Naive thymus-derived CD8-positive, alpha-beta T cell (primary cell): Measurements from ENCODE around the gene ATG101. TPM values are rescaled to one million over a fixed set of nuclear protein-coding genes. Genes with fewer than 3 reads are reported as not detected.

Experiments used
- ATAC-seq, 2 donors: fragments of 150-1000 bp; cut with Tn5 transposase in 1 of 2; sonication (Bioruptor Pico), chemical (Tn5 transposase) in 1 of 2; 1 replicate in 1 of 2; 2 replicates in 1 of 2; pipeline ENCODE4 v1.10.0; 2021; ENCODE audit warnings: mild to moderate bottlenecking in 2 of 2, moderate library complexity in 2 of 2
- POLR2A ChIA-PET: fragments of 350-600 bp; sonication (Branson Sonifier 250); formaldehyde crosslinking; loops from one replicate; lab custom pipeline; 2021; ENCODE audit warnings: antibody characterized with exemption; lab: Charles Lee
- DNase-seq, 10 donors: peaks; one replicate each; pipeline versions ENCODE4 v3.0.0 to v3.0.0-alpha.2; 2020 to 2022
- H3K27ac Mint-ChIP-seq, 10 donors: one replicate each; pipeline ENCODE4 v1.8.0; 2020 to 2022; ENCODE audit warnings: mild to moderate bottlenecking in 10 of 10, mixed read lengths in 10 of 10, moderate library complexity in 4 of 10, inconsistent platforms in 1 of 10
- H3K27me3 Mint-ChIP-seq, 5 donors: one replicate each; pipeline ENCODE4 v1.8.0; 2021 to 2022; ENCODE audit warnings: mixed read lengths in 5 of 5
- H3K36me3 Mint-ChIP-seq, 3 donors: one replicate each; pipeline ENCODE4 v1.8.0; 2020 to 2022; ENCODE audit warnings: mixed read lengths in 3 of 3, mild to moderate bottlenecking in 2 of 3, inconsistent platforms in 1 of 3
- H3K4me1 Mint-ChIP-seq, 4 donors: one replicate each; pipeline ENCODE4 v1.8.0; 2021 to 2022; ENCODE audit warnings: mixed read lengths in 4 of 4
- H3K4me3 Mint-ChIP-seq, 10 donors: one replicate each; pipeline ENCODE4 v1.8.0; 2020 to 2022; ENCODE audit warnings: mild to moderate bottlenecking in 10 of 10, mixed read lengths in 10 of 10, moderate library complexity in 6 of 10, inconsistent platforms in 1 of 10
- H3K9me3 Mint-ChIP-seq, 9 donors: one replicate each; pipeline ENCODE4 v1.8.0; 2020 to 2022; ENCODE audit warnings: mixed read lengths in 9 of 9, mild to moderate bottlenecking in 3 of 9, inconsistent platforms in 1 of 9, moderate library complexity in 1 of 9
- polyA plus RNA-seq, 3 donors: library from polyadenylated mRNA; unstranded; fragments of 300-500 nt; fragmentation: Illumina TruSeq; gene quantifications; one replicate each; pipeline ENCODE4 v1.2.3, GENCODE V29; 2021
- total RNA-seq, 8 experiments: library from RNA in 2 of 8; stranded (reverse) in 2 of 8; gene quantifications; one replicate each; pipeline ENCODE4 v1.2.3 and lab custom pipeline; 2021 to 2026

ATG101 gene
- total and polyA plus RNA-seq, 5 experiments from 2014 or later: 17.6 to 28.8 (median 19.4) TPM

GRCh38 chr12:52061470-52062166, 8.2 kb upstream of the ATG101 start:
- no peak for DNase-seq
- no peak for ATAC-seq
- Mint-ChIP-seq H3K4me1 (peaks cover 0 to 3% (median 0%) of the 10 kb centered on the region in 4 donors), H3K4me3 (no peak overlapping the region), H3K9me3 (no peaks in the 10 kb centered on the region), H3K27me3 (no peaks in the 10 kb centered on the region), H3K27ac (no peak overlapping the region), H3K36me3 (no peaks in the 10 kb centered on the region)
- POLR2A ChIA-PET: interaction anchor here (0.8 to 2.9 kb wide), 4 partner anchors 9 to 36 kb away, joined by 3 to 13 read pairs (median 4); partner anchors contain the start of genes ATG101 and NR4A1

GRCh38 chr12:52062167-52063081, 7.4 kb upstream of the ATG101 start:
- POLR2A ChIA-PET: no interaction called here
- no peak for DNase-seq
- Mint-ChIP-seq H3K27me3 (no peaks in the 10 kb centered on the region), H3K4me3 (no peak overlapping the region), H3K27ac (no peak overlapping the region), H3K9me3 (no peaks in the 10 kb centered on the region), H3K4me1 (peaks cover 0 to 5% (median 0%) of the 10 kb centered on the region in 4 donors), H3K36me3 (no peaks in the 10 kb centered on the region)
- ATAC-seq: no peak

- Mint-ChIP-seq H3K4me3 (no peak overlapping the region), H3K9me3 (no peaks in the 10 kb centered on the region), H3K4me1 (peaks cover 0 to 5% (median 0%) of the 10 kb centered on the region in 4 donors), H3K36me3 (no peaks in the 10 kb centered on the region), H3K27ac (peak overlapping the region in 1 of 10 donors; percentile 24), H3K27me3 (no peaks in the 10 kb centered on the region)
- DNase-seq: no peak
- ATAC-seq: no peak
- POLR2A ChIA-PET: interaction anchor here (1.1 kb wide), 1 partner anchor 16 kb away, joined by 4 read pairs; no protein-coding TSS in a partner anchor
Measured at GRCh38 chr12:52063082-52063924, 6.5 kb upstream of the ATG101 start.

- ATAC-seq (no peak), DNase-seq (no peak)
- H3K9me3 Mint-ChIP-seq: no peaks in the 10 kb centered on the region
- H3K4me3 Mint-ChIP-seq: no peak overlapping the region
- H3K27ac Mint-ChIP-seq: no peak overlapping the region
- H3K4me1 Mint-ChIP-seq: peaks cover 2 to 5% (median 3%) of the 10 kb centered on the region in 4 donors
- no peaks in the 10 kb centered on the region for H3K36me3 Mint-ChIP-seq
- H3K27me3 Mint-ChIP-seq: no peaks in the 10 kb centered on the region
- POLR2A ChIA-PET: interaction anchor here (1.1 kb wide), 1 partner anchor 17 kb away, joined by 4 read pairs; no protein-coding TSS in a partner anchor
Measured at GRCh38 chr12:52063981-52064649, 5.7 kb upstream of the ATG101 start.

- no peaks in the 10 kb centered on the region for H3K27me3 Mint-ChIP-seq
- peaks cover 0 to 2% (median 0%) of the 10 kb centered on the region in 3 donors for H3K36me3 Mint-ChIP-seq
- POLR2A ChIA-PET: interaction anchor here (0.6 to 2.1 kb wide), 2 partner anchors 41 to 1945 kb away, joined by 6 to 10 read pairs; no protein-coding TSS in a partner anchor
- DNase-seq: peak in 1 of 10 donors; percentile 36
- H3K27ac Mint-ChIP-seq: peak overlapping the region in 4 of 10 donors; percentile 5 to 46 (median 34)
- peak overlapping the region in 1 of 10 donors; percentile 38 for H3K4me3 Mint-ChIP-seq
- H3K9me3 Mint-ChIP-seq: no peaks in the 10 kb centered on the region
- peaks cover 19 to 26% (median 23%) of the 10 kb centered on the region in 4 donors for H3K4me1 Mint-ChIP-seq
- ATAC-seq: no peak
Measured at GRCh38 chr12:52066346-52067080, 3.3 kb upstream of the ATG101 start.

- Mint-ChIP-seq H3K4me1 (peaks cover 22 to 31% (median 27%) of the 10 kb centered on the region in 4 donors), H3K36me3 (peaks cover 0 to 4% (median 0%) of the 10 kb centered on the region in 3 donors), H3K27ac (peak overlapping the region in 2 of 10 donors; percentile 46 to 49), H3K4me3 (peak overlapping the region in 1 of 10 donors; percentile 38), H3K9me3 (no peaks in the 10 kb centered on the region), H3K27me3 (no peaks in the 10 kb centered on the region)
- ATAC-seq: no peak
- POLR2A ChIA-PET: interaction anchor here (0.6 to 2.1 kb wide), 3 partner anchors 41 to 1944 kb away, joined by 3 to 10 read pairs (median 6); no protein-coding TSS in a partner anchor
- peak in 1 of 10 donors; percentile 43 for DNase-seq
Measured at GRCh38 chr12:52067081-52067374, 2.8 kb upstream of the ATG101 start.

- Mint-ChIP-seq H3K27ac (peak overlapping the region; percentile 83 to 100 (median 98)), H3K4me1 (peaks cover 36 to 55% (median 54%) of the 10 kb centered on the region in 4 donors), H3K4me3 (peak overlapping the region; percentile 91 to 99 (median 96)), H3K27me3 (no peaks in the 10 kb centered on the region), H3K36me3 (peaks cover 0 to 33% (median 8%) of the 10 kb centered on the region in 3 donors), H3K9me3 (no peaks in the 10 kb centered on the region)
- peak in 1 of 2 donors; percentile 12 for ATAC-seq
- no peak for DNase-seq
- POLR2A ChIA-PET: interaction anchor here (0.8 to 2.7 kb wide), 15 partner anchors 10 to 249 kb away, joined by 3 to 28 read pairs (median 6); partner anchors contain the start of genes NR4A1 and TAMALIN
Measured at GRCh38 chr12:52070185-52070925, 577 bp downstream of the ATG101 start.

- no peaks in the 10 kb centered on the region for H3K27me3 Mint-ChIP-seq
Measured at GRCh38 chr12:52073531-52074381, 4.0 kb downstream of the ATG101 start.

GRCh38 chr12:52074971-52075724, 5.4 kb downstream of the ATG101 start:
- DNase-seq: peak in 1 of 10 donors; percentile 40
- H3K27ac Mint-ChIP-seq: peak overlapping the region in 1 of 10 donors; percentile 35
- H3K9me3 Mint-ChIP-seq: no peaks in the 10 kb centered on the region
- peaks cover 0 to 66% (median 13%) of the 10 kb centered on the region in 3 donors for H3K36me3 Mint-ChIP-seq
- POLR2A ChIA-PET: no interaction called here
- H3K27me3 Mint-ChIP-seq: no peaks in the 10 kb centered on the region
- H3K4me3 Mint-ChIP-seq: peak overlapping the region in 1 of 10 donors; percentile 52
- H3K4me1 Mint-ChIP-seq: peaks cover 32 to 52% (median 44%) of the 10 kb centered on the region in 4 donors
- no peak for ATAC-seq

More at GRCh38 chr12:52073531-52074381, 4.0 kb downstream of the ATG101 start:
- POLR2A ChIA-PET: interaction anchor here (1.0 kb wide), 1 partner anchor 51 kb away, joined by 3 read pairs; no protein-coding TSS in a partner anchor
- H3K36me3 Mint-ChIP-seq: peaks cover 0 to 66% (median 13%) of the 10 kb centered on the region in 3 donors
- H3K27ac Mint-ChIP-seq: peak overlapping the region in 9 of 10 donors; percentile 0 to 80 (median 39)
- ATAC-seq: no peak
- peak in 1 of 10 donors; percentile 31 for DNase-seq
- H3K4me1 Mint-ChIP-seq: peaks cover 36 to 61% (median 55%) of the 10 kb centered on the region in 4 donors
- no peaks in the 10 kb centered on the region for H3K9me3 Mint-ChIP-seq
- H3K4me3 Mint-ChIP-seq: peak overlapping the region in 7 of 10 donors; percentile 10 to 77 (median 24)
